GM06990 (cell line): ENCODE results near the gene ERC1.

Source experiments
- DNase-seq: peaks from one replicate; pipeline ENCODE4 v3.0.0-alpha.2; 2011; ENCODE audit not compliant: insufficient read length; ENCODE audit errors: extremely low read depth
- H3K27me3 ChIP-seq: replicated peaks from 2 replicates; pipeline ENCODE4 v1.6.0; 2011; ENCODE audit warnings: low read length; ENCODE audit not compliant: control insufficient read depth, insufficient read depth
- H3K36me3 ChIP-seq: 2 replicates; pipeline ENCODE4 v1.5.1; 2011; ENCODE audit warnings: low read length; ENCODE audit not compliant: control insufficient read depth, insufficient read depth
- H3K4me3 ChIP-seq: replicated peaks from 2 replicates; pipeline ENCODE4 v1.5.1; 2011; ENCODE audit warnings: low read depth, mild to moderate bottlenecking, control low read depth, low read length
- TF ChIP-seq, protein P1 (sequence below): IDR thresholded peaks from 2 replicates; pipeline ENCODE4 v1.5.1; 2011; ENCODE audit warnings: low read length, control low read depth, mild to moderate bottlenecking, inconsistent platforms; ENCODE audit not compliant: insufficient read depth, poor library complexity, severe bottlenecking

ERC1 gene

DNA sequence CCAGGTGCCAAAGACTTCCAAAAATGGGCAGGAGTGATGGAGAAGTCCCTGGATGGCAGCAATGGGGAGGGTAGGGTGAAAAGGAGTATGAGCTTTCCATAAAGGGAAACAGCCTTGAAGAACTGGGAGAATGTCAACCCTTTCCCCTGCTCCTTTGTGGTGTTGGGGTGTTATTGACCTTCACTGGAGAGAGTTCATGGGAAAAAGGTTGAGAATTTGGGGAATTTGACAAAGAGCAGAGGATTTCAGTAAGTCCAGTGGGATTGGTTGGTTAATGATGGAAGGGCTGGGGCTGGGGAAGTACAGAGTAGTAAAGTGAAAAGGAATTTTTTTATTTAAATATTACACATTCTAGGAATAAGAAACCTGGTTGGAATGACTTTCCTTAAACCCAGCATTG, 116.6 kb downstream of the ERC1 start:
- DNase-seq, result no peak
- no peaks in the 10 kb centered on the region for H3K27me3 ChIP-seq
- TF ChIP-seq, protein P1, sequence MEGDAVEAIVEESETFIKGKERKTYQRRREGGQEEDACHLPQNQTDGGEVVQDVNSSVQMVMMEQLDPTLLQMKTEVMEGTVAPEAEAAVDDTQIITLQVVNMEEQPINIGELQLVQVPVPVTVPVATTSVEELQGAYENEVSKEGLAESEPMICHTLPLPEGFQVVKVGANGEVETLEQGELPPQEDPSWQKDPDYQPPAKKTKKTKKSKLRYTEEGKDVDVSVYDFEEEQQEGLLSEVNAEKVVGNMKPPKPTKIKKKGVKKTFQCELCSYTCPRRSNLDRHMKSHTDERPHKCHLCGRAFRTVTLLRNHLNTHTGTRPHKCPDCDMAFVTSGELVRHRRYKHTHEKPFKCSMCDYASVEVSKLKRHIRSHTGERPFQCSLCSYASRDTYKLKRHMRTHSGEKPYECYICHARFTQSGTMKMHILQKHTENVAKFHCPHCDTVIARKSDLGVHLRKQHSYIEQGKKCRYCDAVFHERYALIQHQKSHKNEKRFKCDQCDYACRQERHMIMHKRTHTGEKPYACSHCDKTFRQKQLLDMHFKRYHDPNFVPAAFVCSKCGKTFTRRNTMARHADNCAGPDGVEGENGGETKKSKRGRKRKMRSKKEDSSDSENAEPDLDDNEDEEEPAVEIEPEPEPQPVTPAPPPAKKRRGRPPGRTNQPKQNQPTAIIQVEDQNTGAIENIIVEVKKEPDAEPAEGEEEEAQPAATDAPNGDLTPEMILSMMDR, result no peak
- no peak overlapping the region for H3K4me3 ChIP-seq
- no peaks in the 10 kb centered on the region for H3K36me3 ChIP-seq

DNA sequence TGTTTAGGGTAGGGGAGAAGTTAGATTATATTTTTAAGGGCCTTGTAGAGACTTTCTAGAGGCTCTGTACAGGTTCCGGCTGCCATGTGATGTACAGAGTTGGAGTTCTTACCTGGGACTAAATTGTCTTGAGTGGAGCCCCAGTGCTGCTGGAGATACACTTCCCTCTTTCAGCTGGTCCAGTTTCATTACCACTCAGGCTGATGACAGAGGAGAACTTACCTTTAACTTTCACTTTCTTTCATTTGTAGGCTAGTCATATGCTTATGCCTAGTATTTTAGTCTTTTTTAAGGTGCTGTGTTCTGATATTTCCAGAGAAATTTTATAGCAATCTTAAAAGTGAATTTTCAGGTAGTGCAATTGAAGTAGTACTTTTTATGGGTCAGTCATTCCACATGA, 117.3 kb downstream of the ERC1 start:
- peak; percentile 50 for DNase-seq

DNA sequence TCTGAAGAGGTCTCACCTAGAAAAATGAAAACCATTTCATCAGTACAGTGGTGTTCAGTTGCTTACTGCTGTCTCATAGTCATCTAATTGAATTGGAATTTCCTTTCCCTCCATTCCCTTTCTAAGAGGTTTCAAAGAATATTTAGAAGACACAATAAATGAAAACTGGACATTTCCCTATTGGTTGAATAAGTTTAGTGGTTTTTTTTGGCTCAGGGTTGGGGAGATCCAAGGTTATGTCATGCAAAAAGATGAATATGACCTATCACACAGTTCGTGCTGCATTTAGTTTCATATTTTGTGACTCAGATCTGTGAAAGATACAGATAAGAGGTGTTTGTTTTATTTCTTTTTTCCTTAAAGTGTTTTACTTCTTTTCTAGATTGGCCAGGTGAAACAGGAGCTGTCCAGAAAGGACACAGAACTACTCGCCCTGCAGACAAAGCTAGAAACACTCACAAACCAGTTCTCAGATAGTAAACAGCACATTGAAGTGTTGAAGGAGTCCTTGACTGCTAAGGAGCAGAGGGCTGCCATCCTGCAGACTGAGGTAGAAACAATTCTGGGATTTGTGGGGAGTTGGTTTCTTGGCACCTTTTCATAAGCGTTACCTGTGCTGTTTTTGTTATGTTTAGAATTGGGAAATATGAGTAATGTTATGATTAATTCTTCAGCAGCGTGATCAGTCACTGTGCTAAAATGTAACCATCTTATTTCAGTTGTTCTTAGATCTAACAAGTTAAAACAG, 124.6 kb downstream of the ERC1 start:
- TF ChIP-seq, protein P1, result no peak
- H3K36me3 ChIP-seq, result no peaks in the 10 kb centered on the region
- DNase-seq, result no peak
- no peaks in the 10 kb centered on the region for H3K27me3 ChIP-seq
- H3K4me3 ChIP-seq, result no peak overlapping the region

More for the DNA sequence above, 117.3 kb downstream of the ERC1 start:
- Histone ChIP-seq H3K36me3 (no peaks in the 10 kb centered on the region), H3K27me3 (no peaks in the 10 kb centered on the region), H3K4me3 (no peak overlapping the region)
- TF ChIP-seq, protein P1, result no peak

DNA sequence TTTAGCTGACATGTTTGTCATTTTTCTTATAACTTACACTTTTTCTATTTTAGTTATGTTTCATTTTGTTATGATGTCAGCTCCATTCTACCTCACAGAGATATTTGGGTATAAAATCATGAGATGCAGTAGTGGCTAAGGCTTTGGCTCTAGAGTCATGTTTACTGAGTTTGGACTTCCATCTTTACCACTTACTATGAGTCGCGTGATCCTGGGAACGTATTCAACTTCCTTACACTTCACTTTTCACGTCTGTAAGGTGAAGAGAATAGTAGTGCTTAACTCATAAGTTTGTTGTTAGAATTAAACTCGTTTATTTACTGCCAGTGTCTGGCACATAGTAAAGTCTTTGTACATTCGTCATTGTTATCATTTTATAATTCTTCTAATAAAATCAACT, 126.3 kb downstream of the ERC1 start:
- H3K27me3 ChIP-seq, result no peaks in the 10 kb centered on the region
- no peak for DNase-seq
- TF ChIP-seq, protein P1, result no peak
- no peak overlapping the region for H3K4me3 ChIP-seq
- H3K36me3 ChIP-seq, result no peaks in the 10 kb centered on the region

DNA sequence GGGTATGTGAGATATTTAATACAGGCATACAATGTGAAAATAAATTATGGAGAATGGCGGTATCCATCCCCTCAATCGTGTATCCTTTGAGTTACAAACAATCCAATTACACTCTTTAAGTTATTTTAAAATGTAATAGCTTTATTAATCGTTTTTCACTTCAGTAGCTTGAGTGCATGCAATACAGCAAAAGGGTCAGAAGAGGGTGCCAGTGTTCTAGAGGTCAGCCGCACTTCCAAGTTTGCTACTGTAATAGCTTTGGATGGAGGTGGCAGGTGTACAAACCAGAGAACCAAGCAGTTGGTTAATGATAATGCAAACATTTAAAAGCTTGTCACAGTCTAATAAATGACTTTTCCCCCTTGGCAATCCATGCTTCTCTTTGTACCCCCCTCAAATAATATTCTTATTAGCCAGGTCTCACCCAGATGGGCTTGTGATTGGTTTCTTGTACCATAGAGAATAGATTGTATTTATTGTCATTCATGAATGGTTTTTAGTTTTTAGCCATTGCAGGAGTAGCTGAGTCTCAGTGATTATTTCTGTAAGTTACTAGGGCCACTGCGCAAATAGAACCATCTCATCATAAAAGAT, 127.0 kb downstream of the ERC1 start:
- TF ChIP-seq, protein P1, result peak; percentile 87
- Histone ChIP-seq H3K4me3 (no peak overlapping the region), H3K36me3 (no peaks in the 10 kb centered on the region), H3K27me3 (no peaks in the 10 kb centered on the region)
- DNase-seq, result peak; percentile 37
